Colon (tissue), 2 donors: ENCODE data around the gene CYP27B1.
"Not testable (repeated sequence)": the region's sequence is repeated elsewhere in the genome, so short reads cannot be mapped to it uniquely, and the experiment has no call there.

ENCODE experiments used
- FAIRE-seq: peaks from 2 replicates; lab custom pipeline; 2012; peaks lifted over from hg19 to GRCh38; lab: Jason Lieb, UNC
- donor health status: control.
- donor health status: control.

The CYP27B1 gene

GRCh38 chr12:57783466-57783801, 16.6 kb upstream of the CYP27B1 start:
- FAIRE-seq, result no peak

GRCh38 chr12:57782608-57783465, 16.0 kb upstream of the CYP27B1 start, which contains the start of gene TSFM:
Gene TSFM (plus strand): TSS chr12:57782787. CDS start chr12:57782802, 15 bp downstream.
- FAIRE-seq, result no peak

DNA sequence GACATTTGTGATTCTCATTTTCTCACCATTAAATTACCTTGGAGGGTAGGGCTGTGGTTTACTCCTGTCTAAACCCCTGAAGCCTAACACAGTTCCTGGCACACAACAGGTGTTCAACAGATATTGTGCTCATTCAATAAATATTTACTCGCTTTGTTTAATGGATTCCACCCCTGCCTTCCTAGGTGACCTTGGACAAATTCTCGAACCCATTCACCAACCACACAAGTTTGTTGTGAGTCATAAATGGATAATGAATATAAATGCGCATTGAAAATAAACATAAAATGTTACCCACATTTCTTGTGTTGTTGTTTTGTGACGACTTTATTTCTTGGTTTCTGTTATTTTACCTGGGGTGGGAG, 15.3 kb upstream of the CYP27B1 start:
- no peak for FAIRE-seq

- FAIRE-seq, result no peak
These were observed 14.9 kb upstream of the CYP27B1 start for GRCh38 chr12:57781801-57782200.

DNA sequence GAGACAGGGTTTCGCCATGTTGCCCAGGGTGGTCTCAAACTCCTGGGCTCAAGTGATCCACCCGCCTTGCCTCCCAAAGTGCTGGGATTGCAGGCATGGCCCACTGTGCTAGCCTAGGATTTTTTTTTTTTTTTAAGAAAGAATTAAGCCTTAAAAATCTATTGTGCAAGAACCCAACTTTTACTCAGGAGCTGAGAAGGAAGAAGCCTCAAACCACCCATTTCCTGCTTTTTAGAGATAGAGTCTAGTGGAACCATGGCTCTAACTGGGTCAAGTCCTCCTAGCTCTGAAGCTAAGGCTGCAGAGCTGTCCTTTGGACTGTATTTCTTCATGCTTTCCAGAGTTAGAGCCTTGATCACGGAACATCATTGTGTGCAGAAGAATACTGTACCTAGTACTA, 14.4 kb upstream of the CYP27B1 start:
- no peak for FAIRE-seq

DNA sequence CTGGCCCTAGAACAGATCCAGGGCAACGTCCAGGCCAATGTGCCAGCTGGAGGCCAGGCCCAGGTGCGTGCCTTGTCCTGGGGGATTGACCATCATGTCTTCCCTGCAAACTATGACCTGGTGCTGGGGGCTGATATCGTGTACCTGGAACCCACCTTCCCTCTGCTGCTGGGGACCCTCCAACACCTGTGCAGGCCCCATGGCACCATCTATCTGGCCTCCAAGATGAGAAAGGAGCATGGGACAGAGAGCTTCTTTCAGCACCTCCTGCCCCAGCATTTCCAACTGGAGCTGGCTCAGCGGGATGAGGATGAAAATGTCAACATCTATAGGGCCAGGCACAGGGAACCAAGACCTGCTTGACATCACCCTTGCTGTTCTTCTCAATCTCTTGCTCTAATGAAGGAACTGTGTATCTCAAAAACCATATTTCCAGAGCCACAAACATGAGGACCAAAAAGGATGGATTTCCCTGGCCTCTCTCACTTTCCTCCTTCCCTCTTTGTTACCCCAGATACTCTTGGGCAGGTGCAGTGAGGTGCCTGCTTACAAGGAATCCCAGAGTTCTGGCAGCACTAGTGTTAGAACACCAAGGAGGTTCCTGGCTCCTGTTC, 13.5 kb upstream of the CYP27B1 start:
- no peak for FAIRE-seq

- no peak for FAIRE-seq
These were observed 12.9 kb upstream of the CYP27B1 start for GRCh38 chr12:57779736-57780135.

- no peak for FAIRE-seq
These were observed 11.0 kb upstream of the CYP27B1 start for GRCh38 chr12:57777911-57778310.

DNA sequence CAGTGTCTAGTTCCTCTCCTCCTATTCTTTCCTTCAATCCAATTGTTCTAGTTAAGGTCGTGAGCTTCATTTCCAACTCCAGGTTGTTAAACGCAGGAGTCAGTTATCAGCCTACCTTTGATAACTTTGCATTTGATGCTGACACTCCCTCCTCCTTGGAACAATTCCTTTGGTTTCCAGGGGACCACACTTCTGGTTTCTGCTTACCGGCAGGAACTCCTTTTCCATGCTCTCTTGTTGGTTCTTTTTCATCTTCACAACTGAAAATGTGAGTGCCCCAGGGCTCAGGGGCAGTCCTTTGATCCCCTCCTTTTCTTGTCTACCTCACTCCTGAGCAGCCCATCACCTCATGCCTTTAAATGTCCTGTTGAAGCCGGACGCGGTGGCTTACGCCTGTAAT, 10.5 kb upstream of the CYP27B1 start:
- no peak for FAIRE-seq

- no peak for FAIRE-seq
These were observed 9.3 kb upstream of the CYP27B1 start for GRCh38 chr12:57776247-57776587.

DNA sequence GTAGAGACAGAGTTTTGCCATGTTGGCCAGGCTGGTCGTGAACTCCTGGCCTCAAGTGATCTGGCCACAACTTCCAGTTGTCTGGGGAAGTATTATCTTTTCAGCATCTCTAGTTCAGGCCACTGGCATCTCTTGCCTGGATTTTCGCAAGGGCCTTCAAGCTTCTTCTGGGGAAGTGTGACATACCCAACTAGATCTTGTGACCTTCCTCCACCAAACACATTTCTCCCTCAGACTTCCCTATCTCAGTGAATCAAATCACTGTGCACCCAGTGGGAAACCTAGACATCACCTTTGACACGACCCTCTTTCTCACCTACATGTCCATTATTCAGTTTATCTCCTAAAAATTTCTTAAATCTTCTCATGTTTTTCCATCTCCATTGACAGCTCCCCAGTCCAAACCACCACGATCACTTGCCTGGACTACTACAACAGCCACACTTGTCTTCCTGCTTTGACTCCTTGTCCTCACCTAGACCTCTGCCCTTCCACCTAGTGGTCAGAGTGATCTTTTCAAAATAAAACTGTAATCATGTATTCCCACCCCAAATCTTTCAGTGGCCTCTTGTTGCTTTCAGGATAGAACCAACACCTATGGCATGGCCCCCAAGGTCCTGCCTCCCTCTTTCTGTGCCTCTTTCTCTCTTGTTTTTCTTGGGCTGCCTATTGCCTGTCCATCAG, 8.8 kb upstream of the CYP27B1 start:
- FAIRE-seq, result no peak

GRCh38 chr12:57775044-57775443, 8.2 kb upstream of the CYP27B1 start:
- no peak for FAIRE-seq

DNA sequence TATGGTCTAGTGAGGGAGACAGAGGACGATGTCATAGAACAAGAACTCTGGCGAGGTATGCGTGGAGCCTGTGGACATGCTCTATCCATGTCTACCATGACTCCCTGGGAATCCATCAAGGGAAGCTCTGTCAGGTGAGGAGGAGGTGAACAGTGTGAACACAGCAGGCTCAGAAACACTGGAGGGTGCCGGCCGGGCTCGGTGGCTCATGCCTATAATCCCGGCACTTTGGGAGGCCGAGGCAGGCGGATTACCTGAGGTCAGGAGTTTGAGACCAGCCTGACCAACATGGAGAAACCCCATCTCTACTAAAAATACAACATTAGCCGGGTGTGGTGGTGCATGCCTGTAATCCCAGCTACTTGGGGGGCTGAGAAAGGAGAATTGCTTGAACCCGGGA, 7.8 kb upstream of the CYP27B1 start:
- not testable (repeated sequence) for FAIRE-seq

- FAIRE-seq, result no peak
These were observed 5.8 kb upstream of the CYP27B1 start, which contains the start of gene EEF1AKMT3 for GRCh38 chr12:57772429-57773322. Gene EEF1AKMT3 (plus strand): TSS chr12:57772614. CDS start chr12:57772725, 111 bp downstream.

DNA sequence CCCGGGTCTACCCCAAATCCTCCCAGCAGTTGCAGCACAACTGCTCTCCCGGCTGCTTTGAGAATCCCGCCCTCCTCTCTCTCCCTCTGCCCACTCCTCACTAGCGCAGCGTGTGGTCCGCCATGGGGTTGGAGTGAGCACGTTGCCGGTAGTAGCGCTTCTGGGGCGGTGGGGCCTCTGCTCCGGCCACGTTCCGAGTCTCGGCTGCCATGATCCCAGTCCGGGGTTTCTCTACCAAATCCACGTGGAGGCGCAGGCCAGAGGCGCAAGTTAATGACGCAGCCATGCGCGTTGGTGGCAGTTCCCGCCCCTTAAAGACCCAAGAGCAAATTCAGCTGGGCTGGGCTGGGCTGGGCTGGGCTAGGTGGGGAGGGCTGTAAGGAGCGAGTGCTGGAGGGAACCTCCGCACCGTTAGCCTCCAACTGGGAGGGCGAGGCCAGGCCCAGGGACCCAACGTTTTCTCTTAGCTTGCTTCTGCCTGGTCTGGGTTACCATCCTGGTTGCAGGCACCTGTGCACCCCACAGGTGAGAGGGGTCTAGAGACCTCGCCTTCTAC, 5.1 kb upstream of the CYP27B1 start, which contains the start of gene METTL1:
Gene METTL1, minus strand, starts transcription at position 233 of the 556 bp plus-strand sequence. Its CDS starts 22 bp downstream, at position 211.
- no peak for FAIRE-seq

DNA sequence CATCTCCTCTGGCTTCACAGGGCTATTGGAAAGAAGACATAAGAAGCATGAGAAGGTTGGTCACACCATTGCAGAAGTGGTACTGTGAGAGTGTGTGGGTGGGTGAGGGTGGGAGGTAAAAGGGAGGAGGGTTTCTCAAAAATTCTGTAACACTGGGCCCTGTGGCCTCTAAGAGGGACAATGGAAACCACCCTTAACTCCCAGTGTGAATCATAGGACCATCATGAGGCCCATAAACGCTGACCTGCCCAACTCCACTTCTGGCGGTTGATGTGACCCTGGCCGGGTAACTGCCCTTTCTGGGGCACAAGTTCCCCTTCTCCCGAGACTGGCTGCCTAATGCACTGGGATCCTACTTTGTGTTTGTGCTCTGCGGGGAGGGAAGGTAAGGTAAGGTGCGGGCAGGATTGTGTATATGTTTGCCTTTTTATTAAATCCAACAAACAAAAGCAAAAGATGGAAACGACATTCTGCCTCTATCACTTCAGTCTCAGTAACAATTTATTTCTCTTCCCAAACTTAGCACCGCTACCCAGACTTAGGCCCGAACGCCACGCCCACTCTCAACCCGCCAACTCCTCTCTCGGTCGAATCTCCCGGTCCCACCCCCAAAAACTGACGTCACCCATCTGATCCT, 4.5 kb upstream of the CYP27B1 start:
- no peak for FAIRE-seq

DNA sequence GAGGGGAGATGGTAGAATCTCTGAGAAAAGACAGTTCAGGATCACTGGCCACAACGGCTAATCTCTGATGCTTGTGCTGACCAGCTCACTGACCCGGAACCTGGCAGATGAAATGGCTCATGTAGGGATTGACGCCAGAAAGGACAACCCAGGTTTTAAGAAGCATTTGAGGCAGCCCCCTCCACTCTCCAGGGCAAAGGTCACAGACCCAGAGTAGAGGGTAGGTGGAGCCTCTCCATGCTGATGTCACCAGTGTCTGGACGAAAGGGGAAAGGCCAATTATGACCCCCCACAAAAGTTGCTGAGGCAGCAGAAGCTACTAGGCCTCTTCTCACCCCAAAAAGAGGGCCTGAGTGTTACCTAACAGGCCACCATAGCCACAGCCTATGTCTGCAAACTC, 3.9 kb upstream of the CYP27B1 start:
- FAIRE-seq, result no peak

GRCh38 chr12:57769594-57769993, 2.7 kb upstream of the CYP27B1 start:
- no peak for FAIRE-seq

DNA sequence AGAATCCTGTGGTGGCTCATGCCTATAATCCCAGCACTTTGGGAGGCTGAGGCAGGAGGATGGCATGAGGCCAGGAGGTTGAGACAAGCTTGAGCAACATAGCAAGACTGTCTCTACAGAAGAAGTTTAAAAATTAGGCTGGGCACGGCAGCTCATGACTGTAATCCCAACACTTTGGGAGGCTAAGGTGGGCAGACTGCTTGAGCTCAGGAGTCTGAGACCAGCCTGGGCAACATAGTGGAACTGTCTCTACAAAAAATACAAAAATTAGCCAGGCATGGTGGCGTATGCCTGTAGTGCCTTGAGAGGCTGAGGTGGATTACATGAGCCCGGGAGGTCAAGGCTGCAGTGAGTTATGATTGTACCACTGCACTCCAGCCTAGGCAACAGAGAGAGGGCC, 998 bp upstream of the CYP27B1 start:
- FAIRE-seq, result no peak

DNA sequence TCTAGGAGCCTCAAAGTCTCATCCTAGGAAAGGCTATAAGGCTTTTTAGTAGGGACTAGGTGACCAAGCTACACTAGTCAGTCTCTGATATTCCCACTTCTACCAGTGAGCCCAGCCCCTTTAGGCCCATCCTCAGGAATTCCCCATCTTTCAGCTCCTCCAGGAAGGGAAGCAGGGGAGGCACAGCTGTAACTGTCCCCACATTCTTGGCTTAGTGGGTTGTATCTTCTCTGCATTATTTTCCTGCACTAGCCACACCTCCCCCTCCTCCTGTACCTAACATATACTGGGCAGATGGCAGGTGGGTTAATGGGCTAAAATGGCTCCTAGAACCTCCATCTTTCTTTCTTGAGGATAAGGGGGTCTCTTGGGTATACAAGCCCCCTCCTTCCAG, 424 bp upstream of the CYP27B1 start:
- FAIRE-seq, result no peak
